Type B pancreatic cell (in vitro differentiated cells): ENCODE data around the gene CPNE7. TPM values are rescaled to one million over a fixed set of nuclear protein-coding genes. Genes with fewer than 3 reads are reported as not detected.
"Not testable (repeated sequence)": the region's sequence is repeated elsewhere in the genome, so short reads cannot be mapped to it uniquely, and the experiment has no call there.

Experiments used
- DNase-seq: peaks from one replicate; pipeline ENCODE4 v3.0.0; 2021; ENCODE audit warnings: mixed read lengths; ENCODE audit not compliant: unreplicated experiment; ENCODE audit errors: extremely low spot score
- H3K27ac Mint-ChIP-seq: 2 replicates; pipeline ENCODE4 v1.8.0; 2021; ENCODE audit warnings: mild to moderate bottlenecking, mixed read lengths
- H3K27me3 Mint-ChIP-seq: 2 replicates; pipeline ENCODE4 v1.8.0; 2021; ENCODE audit warnings: mixed read lengths
- H3K36me3 Mint-ChIP-seq: 2 replicates; pipeline ENCODE4 v1.8.0; 2021; ENCODE audit warnings: mixed read lengths
- H3K4me1 Mint-ChIP-seq: one replicate; pipeline ENCODE4 v1.8.0; 2021; ENCODE audit warnings: mixed read lengths; ENCODE audit not compliant: unreplicated experiment
- H3K4me3 Mint-ChIP-seq: 2 replicates; pipeline ENCODE4 v1.8.0; 2021; ENCODE audit warnings: mild to moderate bottlenecking, mixed read lengths
- H3K9me3 Mint-ChIP-seq: 2 replicates; pipeline ENCODE4 v1.8.0; 2021; ENCODE audit warnings: mixed read lengths
- CTCF ChIP-seq: fragments of 200-600 bp; sonication (generic); conservative IDR thresholded peaks from 2 replicates; pipeline ENCODE4 v1.5.0; 2021; ENCODE audit warnings: antibody characterized with exemption, mild to moderate bottlenecking
- total RNA-seq: library from RNA; stranded (reverse); gene quantifications from 2 replicates; pipeline ENCODE4 v1.2.1, GENCODE V29; 2021; ENCODE audit warnings: low replicate concordance

The CPNE7 gene
- total RNA-seq, 1 donor from 2014 or later: 6.5 TPM

GRCh38 chr16:89629827-89630610 is 54.5 kb downstream of the CPNE7 start:
- Mint-ChIP-seq H3K4me3 (no peak overlapping the region), H3K9me3 (no peaks in the 10 kb centered on the region)

GRCh38 chr16:89633064-89633631 is 57.6 kb downstream of the CPNE7 start:
- Mint-ChIP-seq H3K4me3 (no peak overlapping the region), H3K4me1 (no peaks in the 10 kb centered on the region)
- TF ChIP-seq CTCF: no peak

More at GRCh38 chr16:89629827-89630610, 54.5 kb downstream of the CPNE7 start:
- Mint-ChIP-seq H3K27me3 (peaks cover 11% of the 10 kb centered on the region), H3K4me1 (peaks cover 5% of the 10 kb centered on the region), H3K27ac (no peak overlapping the region), H3K36me3 (no peaks in the 10 kb centered on the region)
- no peak for DNase-seq
- no peak for TF ChIP-seq CTCF

GRCh38 chr16:89634463-89635385 is 59.2 kb downstream of the CPNE7 start:
- DNase-seq, H3K27ac Mint-ChIP-seq, H3K9me3 Mint-ChIP-seq, H3K36me3 Mint-ChIP-seq, H3K4me3 Mint-ChIP-seq, H3K4me1 Mint-ChIP-seq: not testable (repeated sequence)
- peaks cover 12% of the 10 kb centered on the region for H3K27me3 Mint-ChIP-seq

More at GRCh38 chr16:89633064-89633631, 57.6 kb downstream of the CPNE7 start:
- H3K27me3 Mint-ChIP-seq: peaks cover 12% of the 10 kb centered on the region
- H3K36me3 Mint-ChIP-seq: no peaks in the 10 kb centered on the region
- no peaks in the 10 kb centered on the region for H3K9me3 Mint-ChIP-seq
- H3K27ac Mint-ChIP-seq: no peak overlapping the region
- no peak for DNase-seq

GRCh38 chr16:89636663-89637062 is 61.1 kb downstream of the CPNE7 start:
- Mint-ChIP-seq H3K4me1 (peaks cover 9% of the 10 kb centered on the region), H3K27me3 (peaks cover 12% of the 10 kb centered on the region), H3K9me3 (no peaks in the 10 kb centered on the region), H3K27ac (no peak overlapping the region), H3K4me3 (no peak overlapping the region), H3K36me3 (no peaks in the 10 kb centered on the region)
- no peak for TF ChIP-seq CTCF
- DNase-seq: no peak

GRCh38 chr16:89637379-89637778 is 61.8 kb downstream of the CPNE7 start:
- no peak overlapping the region for H3K27ac Mint-ChIP-seq
- H3K4me1 Mint-ChIP-seq: peaks cover 9% of the 10 kb centered on the region
- H3K9me3 Mint-ChIP-seq: no peaks in the 10 kb centered on the region
- no peak for TF ChIP-seq CTCF
- no peaks in the 10 kb centered on the region for H3K36me3 Mint-ChIP-seq
- no peak for DNase-seq
- peaks cover 12% of the 10 kb centered on the region for H3K27me3 Mint-ChIP-seq
- no peak overlapping the region for H3K4me3 Mint-ChIP-seq
